GM12872 (cell line): ENCODE data around the gene BCAN.

Experiments
- TF ChIP-seq, protein P1 (sequence below): IDR thresholded peaks from 3 replicates; pipeline ENCODE4 v1.5.1; 2011; ENCODE audit warnings: low read depth, mild to moderate bottlenecking, low read length, moderate library complexity; ENCODE audit not compliant: insufficient read depth

BCAN gene

DNA sequence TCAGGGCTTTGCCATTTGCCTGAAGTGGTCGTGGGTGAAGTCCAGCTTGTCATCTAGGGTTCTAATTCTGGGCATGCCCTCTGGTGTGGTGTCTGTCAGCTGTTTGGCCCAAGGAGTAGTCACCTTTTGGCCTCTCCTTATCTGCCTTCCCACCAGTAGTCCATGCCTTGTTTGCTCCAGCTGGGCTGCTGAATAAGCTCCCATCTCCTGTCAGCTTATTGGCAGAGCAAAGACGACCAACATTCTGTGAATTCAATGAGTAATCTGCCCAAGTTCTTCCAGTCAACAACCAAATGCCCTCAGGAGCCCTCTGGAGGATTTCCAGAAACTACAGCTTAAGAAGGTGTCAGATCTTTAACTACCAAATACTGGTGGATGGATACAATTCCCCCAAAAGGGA lies 7.0 kb downstream of the BCAN start:
- TF ChIP-seq, protein P1, sequence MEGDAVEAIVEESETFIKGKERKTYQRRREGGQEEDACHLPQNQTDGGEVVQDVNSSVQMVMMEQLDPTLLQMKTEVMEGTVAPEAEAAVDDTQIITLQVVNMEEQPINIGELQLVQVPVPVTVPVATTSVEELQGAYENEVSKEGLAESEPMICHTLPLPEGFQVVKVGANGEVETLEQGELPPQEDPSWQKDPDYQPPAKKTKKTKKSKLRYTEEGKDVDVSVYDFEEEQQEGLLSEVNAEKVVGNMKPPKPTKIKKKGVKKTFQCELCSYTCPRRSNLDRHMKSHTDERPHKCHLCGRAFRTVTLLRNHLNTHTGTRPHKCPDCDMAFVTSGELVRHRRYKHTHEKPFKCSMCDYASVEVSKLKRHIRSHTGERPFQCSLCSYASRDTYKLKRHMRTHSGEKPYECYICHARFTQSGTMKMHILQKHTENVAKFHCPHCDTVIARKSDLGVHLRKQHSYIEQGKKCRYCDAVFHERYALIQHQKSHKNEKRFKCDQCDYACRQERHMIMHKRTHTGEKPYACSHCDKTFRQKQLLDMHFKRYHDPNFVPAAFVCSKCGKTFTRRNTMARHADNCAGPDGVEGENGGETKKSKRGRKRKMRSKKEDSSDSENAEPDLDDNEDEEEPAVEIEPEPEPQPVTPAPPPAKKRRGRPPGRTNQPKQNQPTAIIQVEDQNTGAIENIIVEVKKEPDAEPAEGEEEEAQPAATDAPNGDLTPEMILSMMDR = no peak

DNA sequence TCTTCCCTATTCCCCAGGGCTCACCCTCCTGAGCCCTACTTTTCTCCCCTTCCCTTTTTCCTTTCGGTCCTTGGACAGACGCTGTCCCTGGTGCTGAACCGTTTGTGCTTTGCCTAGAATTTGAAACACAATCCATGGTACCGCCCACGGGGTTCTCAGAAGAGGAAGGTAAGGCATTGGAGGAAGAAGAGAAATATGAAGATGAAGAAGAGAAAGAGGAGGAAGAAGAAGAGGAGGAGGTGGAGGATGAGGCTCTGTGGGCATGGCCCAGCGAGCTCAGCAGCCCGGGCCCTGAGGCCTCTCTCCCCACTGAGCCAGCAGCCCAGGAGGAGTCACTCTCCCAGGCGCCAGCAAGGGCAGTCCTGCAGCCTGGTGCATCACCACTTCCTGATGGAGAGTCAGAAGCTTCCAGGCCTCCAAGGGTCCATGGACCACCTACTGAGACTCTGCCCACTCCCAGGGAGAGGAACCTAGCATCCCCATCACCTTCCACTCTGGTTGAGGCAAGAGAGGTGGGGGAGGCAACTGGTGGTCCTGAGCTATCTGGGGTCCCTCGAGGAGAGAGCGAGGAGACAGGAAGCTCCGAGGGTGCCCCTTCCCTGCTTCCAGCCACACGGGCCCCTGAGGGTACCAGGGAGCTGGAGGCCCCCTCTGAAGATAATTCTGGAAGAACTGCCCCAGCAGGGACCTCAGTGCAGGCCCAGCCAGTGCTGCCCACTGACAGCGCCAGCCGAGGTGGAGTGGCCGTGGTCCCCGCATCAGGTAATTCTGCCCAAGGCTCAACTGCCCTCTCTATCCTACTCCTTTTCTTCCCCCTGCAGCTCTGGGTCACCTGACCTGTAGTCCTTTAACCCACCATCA lies 10.4 kb downstream of the BCAN start:
- TF ChIP-seq, protein P1 = no peak

DNA sequence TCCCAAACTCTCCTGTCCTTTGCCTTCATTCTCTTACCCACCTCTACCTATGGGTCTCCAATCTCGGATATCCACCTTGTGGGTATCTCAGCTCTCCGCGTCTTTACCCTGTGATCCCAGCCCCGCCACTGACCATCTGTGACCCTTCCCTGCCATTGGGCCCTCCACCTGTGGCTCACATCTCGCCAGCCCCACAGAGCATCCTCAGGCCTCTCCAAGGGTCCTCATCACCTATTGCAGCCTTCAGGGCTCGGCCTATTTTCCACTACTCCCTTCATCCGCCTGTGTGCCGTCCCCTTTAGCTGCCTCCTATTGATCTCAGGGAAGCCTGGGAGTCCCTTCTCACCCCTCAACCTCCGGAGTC lies 11.1 kb downstream of the BCAN start:
- TF ChIP-seq, protein P1 = no peak

DNA sequence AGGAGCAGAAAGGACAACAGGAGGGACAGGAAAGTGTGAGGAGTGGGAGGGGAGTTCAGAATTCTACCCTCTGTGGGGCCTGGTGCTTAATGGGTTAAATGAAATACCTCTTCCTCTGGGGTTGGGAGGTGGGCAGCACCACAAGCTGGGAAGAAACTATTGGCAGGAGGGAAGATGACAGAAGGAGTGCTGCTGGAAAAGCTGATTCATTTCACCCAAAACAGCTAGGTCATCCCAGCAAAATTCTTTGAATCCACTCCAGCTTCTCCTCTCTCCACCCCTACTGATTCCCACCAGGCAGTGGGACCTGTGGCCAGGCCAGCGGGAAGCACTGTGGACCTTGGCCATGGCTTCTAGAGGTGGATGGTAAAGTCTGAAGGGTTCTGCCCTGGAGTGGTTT lies 12.8 kb downstream of the BCAN start:
- TF ChIP-seq, protein P1 = no peak

DNA sequence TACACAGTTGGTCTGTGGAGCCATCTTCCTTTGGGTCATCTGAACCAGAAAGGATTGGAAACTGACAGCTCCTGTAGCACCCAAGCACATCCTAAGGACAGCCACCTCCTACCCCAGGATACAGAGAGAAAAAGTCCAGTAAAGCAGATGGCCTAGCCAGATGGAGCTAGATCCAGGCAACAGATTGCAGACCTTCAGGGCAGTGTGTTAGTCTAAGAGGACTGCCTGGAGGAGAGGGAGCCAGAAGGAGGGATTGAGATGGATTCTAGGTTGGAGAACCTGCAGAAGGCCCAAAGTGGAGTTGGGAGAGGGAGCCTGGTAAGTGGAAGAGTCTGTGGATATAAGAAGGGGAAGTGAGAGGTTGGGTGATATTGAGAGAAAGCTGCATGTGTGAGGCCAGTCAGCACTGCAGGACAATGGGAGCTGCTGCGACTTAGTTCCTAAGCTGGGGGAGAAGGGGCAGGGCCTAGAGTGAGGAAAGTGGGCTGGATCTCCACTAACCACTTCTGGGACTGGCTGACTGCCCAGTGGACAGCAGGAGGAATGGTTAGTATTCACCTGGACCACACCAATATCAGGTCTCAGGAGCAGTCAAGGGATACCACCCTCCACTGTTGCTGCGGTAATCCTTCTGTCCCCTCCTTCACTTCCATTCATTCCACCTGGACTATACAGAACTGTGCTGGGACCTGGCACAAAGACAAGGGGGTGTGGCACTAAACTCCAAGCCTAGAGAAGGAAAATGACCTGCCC lies 13.4 kb downstream of the BCAN start:
- TF ChIP-seq, protein P1 = no peak

DNA sequence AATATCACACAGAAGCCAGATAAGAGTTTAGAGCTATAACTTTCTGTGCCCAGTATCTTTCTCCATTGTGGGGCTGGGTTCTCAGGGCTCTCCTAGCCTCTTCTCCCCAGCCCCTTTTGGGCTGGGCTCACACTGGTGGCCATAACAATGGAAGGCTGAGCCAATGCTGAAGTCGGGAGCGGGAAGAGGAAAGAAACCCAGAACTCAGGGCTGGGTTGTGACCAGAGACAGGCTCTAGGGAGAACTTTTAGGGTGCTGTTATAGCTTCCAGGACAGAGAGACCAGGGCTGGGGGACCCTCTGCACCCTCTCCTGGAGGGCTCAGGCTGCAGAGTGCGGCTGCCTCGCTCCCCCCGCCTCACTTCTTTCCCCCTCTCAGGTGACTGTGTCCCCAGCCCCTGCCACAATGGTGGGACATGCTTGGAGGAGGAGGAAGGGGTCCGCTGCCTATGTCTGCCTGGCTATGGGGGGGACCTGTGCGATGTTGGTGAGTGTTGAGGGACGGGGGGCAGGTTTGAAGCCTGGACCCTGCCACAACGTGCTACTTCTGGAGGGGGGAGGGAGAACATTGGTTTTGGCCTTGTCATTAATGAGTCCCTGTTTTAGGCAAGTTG lies 14.1 kb downstream of the BCAN start:
- TF ChIP-seq, protein P1 = no peak
